ENCODE data around the gene LSM4. TPM values are rescaled to one million over a fixed set of nuclear protein-coding genes. Genes with fewer than 3 reads are reported as not detected.

LSM4 gene
- total RNA-seq, 1 donor from 2014 or later = 440 TPM

- peak; percentile 89 for DNase-seq (ENCODE audit: low spot score)
- Histone ChIP-seq H3K36me3 (no peaks in the 10 kb centered on the region), H3K9ac (no peak overlapping the region), H3K27ac (no peak overlapping the region), H3K4me2 (peak overlapping the region; percentile 69), H2AFZ (replicated peaks) (peak overlapping the region; percentile 28), H3K79me2 (ENCODE audit: low read depth) (no peaks in the 10 kb centered on the region), H4K20me1 (ENCODE audit: low read depth) (no peaks in the 10 kb centered on the region), H3K9me3 (ENCODE audit: low read depth) (no peaks in the 10 kb centered on the region), H3K4me3 (peak overlapping the region; percentile 29), H3K27me3 (no peaks in the 10 kb centered on the region), H3K4me1 (peaks cover 13% of the 10 kb centered on the region), H3F3A (ENCODE audit: low read depth) (peaks cover 71% of the 10 kb centered on the region)
- Mint-ChIP-seq H3K4me1 (peaks cover 49% of the 10 kb centered on the region), H3K4me3 (no peak overlapping the region), H3K9me3 (no peaks in the 10 kb centered on the region), H3K36me3 (no peaks in the 10 kb centered on the region), H3K27me3 (ENCODE audit: insufficient read depth, low read depth) (peaks cover 9% of the 10 kb centered on the region), H3K27ac (no peak overlapping the region)
- TF ChIP-seq, protein P1, sequence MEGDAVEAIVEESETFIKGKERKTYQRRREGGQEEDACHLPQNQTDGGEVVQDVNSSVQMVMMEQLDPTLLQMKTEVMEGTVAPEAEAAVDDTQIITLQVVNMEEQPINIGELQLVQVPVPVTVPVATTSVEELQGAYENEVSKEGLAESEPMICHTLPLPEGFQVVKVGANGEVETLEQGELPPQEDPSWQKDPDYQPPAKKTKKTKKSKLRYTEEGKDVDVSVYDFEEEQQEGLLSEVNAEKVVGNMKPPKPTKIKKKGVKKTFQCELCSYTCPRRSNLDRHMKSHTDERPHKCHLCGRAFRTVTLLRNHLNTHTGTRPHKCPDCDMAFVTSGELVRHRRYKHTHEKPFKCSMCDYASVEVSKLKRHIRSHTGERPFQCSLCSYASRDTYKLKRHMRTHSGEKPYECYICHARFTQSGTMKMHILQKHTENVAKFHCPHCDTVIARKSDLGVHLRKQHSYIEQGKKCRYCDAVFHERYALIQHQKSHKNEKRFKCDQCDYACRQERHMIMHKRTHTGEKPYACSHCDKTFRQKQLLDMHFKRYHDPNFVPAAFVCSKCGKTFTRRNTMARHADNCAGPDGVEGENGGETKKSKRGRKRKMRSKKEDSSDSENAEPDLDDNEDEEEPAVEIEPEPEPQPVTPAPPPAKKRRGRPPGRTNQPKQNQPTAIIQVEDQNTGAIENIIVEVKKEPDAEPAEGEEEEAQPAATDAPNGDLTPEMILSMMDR (IDR thresholded peaks at IDR 0.05) = peak; percentile 17
- no peak for TF ChIP-seq EZH2phosphoT487 (IDR thresholded peaks at IDR 0.05)
- no peak for TF ChIP-seq EZH2 (IDR thresholded peaks at IDR 0.05)
These were observed 34.8 kb downstream of the LSM4 start for GRCh38 chr19:18287836-18288772.

GRCh38 chr19:18286973-18287635 lies 35.8 kb downstream of the LSM4 start:
- H3K4me1 ChIP-seq = peaks cover 11% of the 10 kb centered on the region
- no peak overlapping the region for H3K27ac ChIP-seq
- peak; percentile 70 for DNase-seq (ENCODE audit: low spot score)
- Mint-ChIP-seq H3K4me3 (peak overlapping the region; percentile 54), H3K36me3 (no peaks in the 10 kb centered on the region), H3K27ac (peak overlapping the region; percentile 96), H3K9me3 (no peaks in the 10 kb centered on the region), H3K4me1 (peaks cover 52% of the 10 kb centered on the region), H3K27me3 (ENCODE audit: insufficient read depth, low read depth) (peaks cover 11% of the 10 kb centered on the region)
- no peaks in the 10 kb centered on the region for H3K9me3 ChIP-seq (ENCODE audit: low read depth)
- H3K4me3 ChIP-seq = peak overlapping the region; percentile 29
- H3K4me2 ChIP-seq = peak overlapping the region; percentile 69
- peak overlapping the region; percentile 28 for H2AFZ ChIP-seq (replicated peaks)
- H4K20me1 ChIP-seq (ENCODE audit: low read depth) = no peaks in the 10 kb centered on the region
- H3F3A ChIP-seq (ENCODE audit: low read depth) = peaks cover 71% of the 10 kb centered on the region
- no peaks in the 10 kb centered on the region for H3K79me2 ChIP-seq (ENCODE audit: low read depth)
- no peak overlapping the region for H3K9ac ChIP-seq
- H3K27me3 ChIP-seq = no peaks in the 10 kb centered on the region
- no peak for TF ChIP-seq EZH2phosphoT487 (IDR thresholded peaks at IDR 0.05)
- TF ChIP-seq, protein P1 (IDR thresholded peaks at IDR 0.05) = no peak
- no peak for TF ChIP-seq EZH2 (IDR thresholded peaks at IDR 0.05)
- no peaks in the 10 kb centered on the region for H3K36me3 ChIP-seq

DNA sequence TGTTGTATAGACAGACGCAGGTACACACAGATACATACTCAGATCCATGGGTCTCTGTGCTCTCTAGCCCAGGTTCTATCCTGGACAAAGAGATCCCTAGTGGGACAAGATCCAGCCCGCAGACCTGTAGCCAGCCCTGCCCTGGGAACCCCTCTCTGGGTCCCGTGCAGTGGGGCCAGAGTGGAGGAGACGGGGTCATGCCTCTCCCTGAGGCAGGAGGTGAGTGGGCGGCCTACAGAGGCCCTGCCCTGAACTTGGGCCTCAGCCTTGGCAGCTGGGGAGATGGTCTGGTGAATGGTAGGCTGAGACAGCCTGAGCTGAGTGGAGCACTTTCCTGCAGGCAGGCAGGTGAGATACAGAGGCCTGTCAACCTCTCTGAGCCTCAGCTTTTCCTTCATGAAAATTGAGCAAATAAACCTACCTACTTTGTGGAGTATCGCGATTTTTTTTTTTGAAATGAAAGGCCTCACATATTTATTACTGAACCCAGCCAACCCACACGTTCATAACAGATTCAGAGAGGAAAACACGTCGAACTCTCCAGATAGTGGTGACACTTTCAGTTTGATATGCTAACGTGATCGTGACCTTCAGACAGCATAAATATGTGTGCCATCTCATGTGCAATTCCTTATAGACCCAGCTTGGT lies 38.0 kb downstream of the LSM4 start:
- Histone ChIP-seq H3K9ac (no peak overlapping the region), H3K4me2 (no peak overlapping the region), H3K27ac (no peak overlapping the region), H3K4me1 (peaks cover 11% of the 10 kb centered on the region), H3K9me3 (ENCODE audit: low read depth) (no peaks in the 10 kb centered on the region), H3K27me3 (no peaks in the 10 kb centered on the region), H2AFZ (replicated peaks) (no peak overlapping the region), H3K79me2 (ENCODE audit: low read depth) (peaks cover 14% of the 10 kb centered on the region), H4K20me1 (ENCODE audit: low read depth) (peaks cover 12% of the 10 kb centered on the region), H3K36me3 (no peaks in the 10 kb centered on the region), H3F3A (ENCODE audit: low read depth) (peaks cover 59% of the 10 kb centered on the region), H3K4me3 (no peak overlapping the region)
- H3K9me3 Mint-ChIP-seq = peaks cover under 1% of the 10 kb centered on the region
- H3K27ac Mint-ChIP-seq = peak overlapping the region; percentile 89
- H3K4me3 Mint-ChIP-seq = peak overlapping the region; percentile 57
- no peak for TF ChIP-seq EZH2phosphoT487 (IDR thresholded peaks at IDR 0.05)
- TF ChIP-seq EZH2 (IDR thresholded peaks at IDR 0.05) = no peak
- TF ChIP-seq, protein P1 (IDR thresholded peaks at IDR 0.05) = no peak
- H3K36me3 Mint-ChIP-seq = peaks cover under 1% of the 10 kb centered on the region
- H3K4me1 Mint-ChIP-seq = peaks cover 40% of the 10 kb centered on the region
- DNase-seq (ENCODE audit: low spot score) = no peak
- peaks cover 15% of the 10 kb centered on the region for H3K27me3 Mint-ChIP-seq (ENCODE audit: insufficient read depth, low read depth)

Data from neural progenitor cell (in vitro differentiated cells).